ENCODE data around the gene ANXA2.
"Not testable (repeated sequence)": the region's sequence is repeated elsewhere in the genome, so short reads cannot be mapped to it uniquely, and the experiment has no call there.

ANXA2 gene

GRCh38 chr15:60418096-60418495 is 20.3 kb upstream of the ANXA2 start:
- peaks cover 3% of the 10 kb centered on the region for H3K4me1 Mint-ChIP-seq (ENCODE audit: low read depth)
- no peak overlapping the region for H3K4me3 Mint-ChIP-seq
- no peak for DNase-seq
- H3K27ac Mint-ChIP-seq, result no peak overlapping the region
- no peaks in the 10 kb centered on the region for H3K27me3 Mint-ChIP-seq
- no peaks in the 10 kb centered on the region for H3K9me3 Mint-ChIP-seq
- H3K36me3 Mint-ChIP-seq (ENCODE audit: low read depth), result peaks cover 22% of the 10 kb centered on the region

- H3K27me3 Mint-ChIP-seq, result no peaks in the 10 kb centered on the region
- H3K4me1 Mint-ChIP-seq (ENCODE audit: low read depth), result peaks cover 3% of the 10 kb centered on the region
- no peak overlapping the region for H3K27ac Mint-ChIP-seq
- DNase-seq, result no peak
- no peak overlapping the region for H3K4me3 Mint-ChIP-seq
- no peaks in the 10 kb centered on the region for H3K9me3 Mint-ChIP-seq
- peaks cover 14% of the 10 kb centered on the region for H3K36me3 Mint-ChIP-seq (ENCODE audit: low read depth)
These were observed 19.3 kb upstream of the ANXA2 start for GRCh38 chr15:60417112-60417511.

GRCh38 chr15:60416484-60416883 is 18.7 kb upstream of the ANXA2 start:
- H3K27ac Mint-ChIP-seq, result no peak overlapping the region
- H3K36me3 Mint-ChIP-seq (ENCODE audit: low read depth), result peaks cover 12% of the 10 kb centered on the region
- no peaks in the 10 kb centered on the region for H3K9me3 Mint-ChIP-seq
- no peak for DNase-seq
- no peak overlapping the region for H3K4me3 Mint-ChIP-seq
- peaks cover 3% of the 10 kb centered on the region for H3K4me1 Mint-ChIP-seq (ENCODE audit: low read depth)
- no peaks in the 10 kb centered on the region for H3K27me3 Mint-ChIP-seq

GRCh38 chr15:60414016-60414682 is 16.4 kb upstream of the ANXA2 start:
- Mint-ChIP-seq H3K27ac (no peak overlapping the region), H3K36me3 (ENCODE audit: low read depth) (no peaks in the 10 kb centered on the region), H3K4me1 (ENCODE audit: low read depth) (peaks cover under 1% of the 10 kb centered on the region), H3K9me3 (no peaks in the 10 kb centered on the region), H3K4me3 (no peak overlapping the region), H3K27me3 (no peaks in the 10 kb centered on the region)
- DNase-seq, result no peak

GRCh38 chr15:60413231-60413824 is 15.5 kb upstream of the ANXA2 start:
- H3K27me3 Mint-ChIP-seq, result no peaks in the 10 kb centered on the region
- no peak overlapping the region for H3K27ac Mint-ChIP-seq
- no peaks in the 10 kb centered on the region for H3K36me3 Mint-ChIP-seq (ENCODE audit: low read depth)
- no peak overlapping the region for H3K4me3 Mint-ChIP-seq
- DNase-seq, result no peak
- H3K9me3 Mint-ChIP-seq, result no peaks in the 10 kb centered on the region
- peaks cover 8% of the 10 kb centered on the region for H3K4me1 Mint-ChIP-seq (ENCODE audit: low read depth)

- H3K36me3 Mint-ChIP-seq (ENCODE audit: low read depth); H3K27me3 Mint-ChIP-seq; H3K4me3 Mint-ChIP-seq; DNase-seq; H3K9me3 Mint-ChIP-seq; H3K27ac Mint-ChIP-seq: not testable (repeated sequence)
- H3K4me1 Mint-ChIP-seq (ENCODE audit: low read depth), result peaks cover 10% of the 10 kb centered on the region
These were observed 15.0 kb upstream of the ANXA2 start for GRCh38 chr15:60412807-60413206.

- DNase-seq, result no peak
- Mint-ChIP-seq H3K9me3 (no peaks in the 10 kb centered on the region), H3K27me3 (no peaks in the 10 kb centered on the region), H3K4me1 (ENCODE audit: low read depth) (peaks cover 10% of the 10 kb centered on the region), H3K27ac (no peak overlapping the region), H3K4me3 (no peak overlapping the region), H3K36me3 (ENCODE audit: low read depth) (no peaks in the 10 kb centered on the region)
These were observed 14.1 kb upstream of the ANXA2 start for GRCh38 chr15:60411774-60412425.

- not testable (repeated sequence) for H3K27me3 Mint-ChIP-seq; H3K4me3 Mint-ChIP-seq; DNase-seq; H3K9me3 Mint-ChIP-seq; H3K27ac Mint-ChIP-seq; H3K36me3 Mint-ChIP-seq (ENCODE audit: low read depth)
- peaks cover 10% of the 10 kb centered on the region for H3K4me1 Mint-ChIP-seq (ENCODE audit: low read depth)
These were observed 12.6 kb upstream of the ANXA2 start for GRCh38 chr15:60410350-60410749.

- DNase-seq, result no peak
- Mint-ChIP-seq H3K36me3 (ENCODE audit: low read depth) (no peaks in the 10 kb centered on the region), H3K4me1 (ENCODE audit: low read depth) (peaks cover 10% of the 10 kb centered on the region), H3K9me3 (no peaks in the 10 kb centered on the region), H3K27ac (no peak overlapping the region), H3K27me3 (no peaks in the 10 kb centered on the region), H3K4me3 (no peak overlapping the region)
These were observed 10.7 kb upstream of the ANXA2 start for GRCh38 chr15:60408463-60408981.

GRCh38 chr15:60407415-60407805 is 9.6 kb upstream of the ANXA2 start:
- DNase-seq, result no peak
- no peak overlapping the region for H3K27ac Mint-ChIP-seq
- H3K36me3 Mint-ChIP-seq (ENCODE audit: low read depth), result no peaks in the 10 kb centered on the region
- peaks cover 10% of the 10 kb centered on the region for H3K4me1 Mint-ChIP-seq (ENCODE audit: low read depth)
- no peak overlapping the region for H3K4me3 Mint-ChIP-seq
- no peaks in the 10 kb centered on the region for H3K27me3 Mint-ChIP-seq
- H3K9me3 Mint-ChIP-seq, result no peaks in the 10 kb centered on the region

GRCh38 chr15:60406513-60407414 is 9.0 kb upstream of the ANXA2 start:
- Mint-ChIP-seq H3K4me1 (ENCODE audit: low read depth) (peaks cover 10% of the 10 kb centered on the region), H3K4me3 (no peak overlapping the region), H3K9me3 (no peaks in the 10 kb centered on the region), H3K27me3 (no peaks in the 10 kb centered on the region), H3K36me3 (ENCODE audit: low read depth) (no peaks in the 10 kb centered on the region), H3K27ac (no peak overlapping the region)
- no peak for DNase-seq

- no peaks in the 10 kb centered on the region for H3K27me3 Mint-ChIP-seq
- H3K9me3 Mint-ChIP-seq, result no peaks in the 10 kb centered on the region
- H3K27ac Mint-ChIP-seq, result no peak overlapping the region
- no peak overlapping the region for H3K4me3 Mint-ChIP-seq
- DNase-seq, result no peak
- peaks cover 10% of the 10 kb centered on the region for H3K4me1 Mint-ChIP-seq (ENCODE audit: low read depth)
- H3K36me3 Mint-ChIP-seq (ENCODE audit: low read depth), result no peaks in the 10 kb centered on the region
These were observed 7.6 kb upstream of the ANXA2 start for GRCh38 chr15:60405399-60405798.

GRCh38 chr15:60404351-60404750 is 6.6 kb upstream of the ANXA2 start:
- H3K36me3 Mint-ChIP-seq (ENCODE audit: low read depth); DNase-seq; H3K4me3 Mint-ChIP-seq; H3K27me3 Mint-ChIP-seq; H3K9me3 Mint-ChIP-seq; H3K27ac Mint-ChIP-seq: not testable (repeated sequence)
- peaks cover 11% of the 10 kb centered on the region for H3K4me1 Mint-ChIP-seq (ENCODE audit: low read depth)

GRCh38 chr15:60400944-60401343 is 3.2 kb upstream of the ANXA2 start:
- DNase-seq, result no peak

More at GRCh38 chr15:60400944-60401343, 3.2 kb upstream of the ANXA2 start:
- Mint-ChIP-seq H3K27me3 (no peaks in the 10 kb centered on the region), H3K4me1 (ENCODE audit: low read depth) (peaks cover 26% of the 10 kb centered on the region), H3K27ac (no peak overlapping the region), H3K4me3 (no peak overlapping the region), H3K36me3 (ENCODE audit: low read depth) (peaks cover 12% of the 10 kb centered on the region), H3K9me3 (no peaks in the 10 kb centered on the region)

Measured in activated T-cell treated with anti-CD3 and anti-CD28 coated beads, Interleukin-2, amount 50 U/mL, for 24 hours (primary cell).